Heart left ventricle (tissue), 16 donors: ENCODE measurements around the gene SPPL3. TPM values are rescaled to one million over a fixed set of nuclear protein-coding genes. Genes with fewer than 3 reads are reported as not detected.

Experiments
- ATAC-seq, 4 donors: fragments of 200-7000 bp; cut with Tn5 transposase; one replicate each; pipeline ENCODE4 v1.9.1; 2020 to 2022; ENCODE audit warnings: moderate library complexity in 4 of 4, mild to moderate bottlenecking in 3 of 4, moderate number of reproducible peaks in 1 of 4
- DNase-seq, 5 donors: peaks; one replicate each; pipeline ENCODE4 v3.0.0-alpha.2; 2020
- H3K27ac ChIP-seq, 12 donors: fragments of 200-600 bp; sonication (generic) in 4 of 12; one replicate each; pipeline versions ENCODE4 v1.5.0 to v1.8.0; 2016 to 2022; ENCODE audit warnings: mild to moderate bottlenecking in 2 of 12
- H3K27me3 ChIP-seq, 9 donors: fragments of 200-600 bp; sonication (generic) in 2 of 9; one replicate each; pipeline versions ENCODE4 v1.5.1 to v1.8.0; 2016 to 2022; ENCODE audit warnings: mild to moderate bottlenecking in 3 of 9
- H3K36me3 ChIP-seq, 9 donors: fragments of 200-600 bp; sonication (generic) in 2 of 9; one replicate each; pipeline versions ENCODE4 v1.5.0 to v1.8.0; 2018 to 2022; ENCODE audit warnings: mild to moderate bottlenecking in 2 of 9
- H3K4me1 ChIP-seq, 12 donors: fragments of 200-600 bp; sonication (generic) in 4 of 12; one replicate each; pipeline versions ENCODE4 v1.5.0 to v1.8.0; 2016 to 2022; ENCODE audit warnings: mild to moderate bottlenecking in 3 of 12
- H3K4me3 ChIP-seq, 12 donors: fragments of 200-600 bp; sonication (generic) in 4 of 12; one replicate each; pipeline versions ENCODE4 v1.5.0 to v1.8.0; 2017 to 2022; ENCODE audit warnings: mild to moderate bottlenecking in 9 of 12, moderate library complexity in 4 of 12
- H3K9me3 ChIP-seq, 12 donors: fragments of 200-600 bp; sonication (generic) in 4 of 12; one replicate each; pipeline versions ENCODE4 v1.5.0 to v1.8.0; 2016 to 2022; ENCODE audit warnings: mild to moderate bottlenecking in 1 of 12
- POLR2A ChIP-seq, 2 donors: fragments of 450-650 bp; IDR thresholded peaks; one replicate each; pipeline ENCODE4 v1.6.1; 2017; ENCODE audit warnings: antibody characterized with exemption in 2 of 2, mild to moderate bottlenecking in 2 of 2, moderate library complexity in 2 of 2
- WGBS, 4 donors: extraction: QIAGEN DNeasy Blood & Tissue Kit in 2 of 4; methylation state at CpG; one replicate each; pipeline versions ENCODE4 v1.1.5 to v1.1.7; 2013 to 2018; 5-methylcytosine and 5-hydroxymethylcytosine counted together
- intact Hi-C, 10 donors: fragments of 100-400 bp; cut with DNase I; formaldehyde crosslinking; loops; one replicate each; pipeline versions ENCODE4 v1.11.1 to v1.14.2; 2022
- polyA plus RNA-seq, 2 donors: library from polyadenylated mRNA; stranded (reverse); fragments of 200-250 nt; gene quantifications; one replicate each; pipeline ENCODE4 v1.2.3, GENCODE V29; 2013
- total RNA-seq, 9 donors: library from RNA; depleted of rRNA in 2 of 9; stranded (reverse); fragments of >200 nt in 2 of 9; fragmentation: NEBNext Ultra II Directional in 3 of 9; extraction: Animal tissue kit (Norgen Biotek cat#: 25700) in 3 of 9; gene quantifications; one replicate each; pipeline versions ENCODE4 v1.1.0 to v1.2.4, GENCODE V29; 2016 to 2023
- TF ChIP-seq, protein P1 (sequence below), 12 donors: fragments of 200-600 bp; sonication (generic) in 4 of 12; IDR thresholded peaks; one replicate each; pipeline versions ENCODE4 v1.5.0 to v1.8.0; 2018 to 2022; ENCODE audit warnings: antibody characterized with exemption in 12 of 12, mild to moderate bottlenecking in 5 of 12
- donor health status: ischemic (EF 13 %, LVEDD 7.1; RV severe dilation, severe dysfunction).
- donor health status: healthy with polysubstance abuse.
- donor health status: DM: no; HTN: yes; CAD: no.
- donor health status: DM: no; HTN: no; CAD: no.
- donor health status: ischemic (EF 25% LVEDD 6.9; RV normal size, moderate dysfunction).
- donor health status: ischemic (EF 25% LVEDD 5.7; RV mildly dilated, moderate dysfunction).
- donor health status: healthy.
- donor health status: DM: yes; HTN: yes; CAD: no.
- donor health status: ischemic (EF 35%, LVEDD 5.7; RV mildly dilated, moderate dysfunction).
- donor health status: nonischemic (EF 11% LVEDD 7.7; RV severe dilation, severe dysfunction).
- donor health status: DM: yes; HTN: yes; CAD: no.
- donor health status: PGD.
- donor health status: ischemic (EF 29% LVEDD 5.4; RV normal size, mild dysfunction).
- donor health status: nonischemic (EF 23%, LVEDD 6.1; RV moderate dilation, normal function).

SPPL3 gene
- total and polyA plus RNA-seq, 11 donors, result 8.2 to 48.2 (median 26.5) TPM

DNA sequence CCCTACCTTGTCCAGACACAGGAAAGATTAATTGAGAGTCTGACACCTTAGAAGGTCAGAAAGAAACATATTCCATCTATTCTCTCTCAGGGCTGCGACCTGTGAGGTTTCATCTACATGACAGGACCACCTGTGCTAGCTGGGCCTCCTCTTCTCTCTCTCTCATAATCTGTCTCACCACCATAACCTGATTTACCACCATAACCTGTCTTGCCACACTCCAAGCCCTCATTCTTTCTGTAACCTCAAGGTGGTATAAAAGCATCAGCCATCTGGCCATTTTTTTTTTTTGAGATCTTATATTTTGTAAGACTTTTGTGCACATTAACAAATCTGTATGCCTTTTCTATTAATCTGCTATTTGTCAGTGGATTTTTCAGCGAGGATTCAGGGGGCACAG is 103.0 kb downstream of the SPPL3 start:
- no peak overlapping the region for H3K4me3 ChIP-seq
- no peak overlapping the region for H3K27ac ChIP-seq
- H3K27me3 ChIP-seq, result no peaks in the 10 kb centered on the region
- peaks cover 0 to 18% (median 1%) of the 10 kb centered on the region in 12 donors for H3K4me1 ChIP-seq
- H3K36me3 ChIP-seq, result no peaks in the 10 kb centered on the region
- ATAC-seq, result no peak
- no peak for TF ChIP-seq POLR2A (IDR thresholded peaks at IDR 0.05)
- TF ChIP-seq, protein P1, sequence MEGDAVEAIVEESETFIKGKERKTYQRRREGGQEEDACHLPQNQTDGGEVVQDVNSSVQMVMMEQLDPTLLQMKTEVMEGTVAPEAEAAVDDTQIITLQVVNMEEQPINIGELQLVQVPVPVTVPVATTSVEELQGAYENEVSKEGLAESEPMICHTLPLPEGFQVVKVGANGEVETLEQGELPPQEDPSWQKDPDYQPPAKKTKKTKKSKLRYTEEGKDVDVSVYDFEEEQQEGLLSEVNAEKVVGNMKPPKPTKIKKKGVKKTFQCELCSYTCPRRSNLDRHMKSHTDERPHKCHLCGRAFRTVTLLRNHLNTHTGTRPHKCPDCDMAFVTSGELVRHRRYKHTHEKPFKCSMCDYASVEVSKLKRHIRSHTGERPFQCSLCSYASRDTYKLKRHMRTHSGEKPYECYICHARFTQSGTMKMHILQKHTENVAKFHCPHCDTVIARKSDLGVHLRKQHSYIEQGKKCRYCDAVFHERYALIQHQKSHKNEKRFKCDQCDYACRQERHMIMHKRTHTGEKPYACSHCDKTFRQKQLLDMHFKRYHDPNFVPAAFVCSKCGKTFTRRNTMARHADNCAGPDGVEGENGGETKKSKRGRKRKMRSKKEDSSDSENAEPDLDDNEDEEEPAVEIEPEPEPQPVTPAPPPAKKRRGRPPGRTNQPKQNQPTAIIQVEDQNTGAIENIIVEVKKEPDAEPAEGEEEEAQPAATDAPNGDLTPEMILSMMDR (IDR thresholded peaks at IDR 0.05), result no peak
- intact Hi-C loops, result no loop called here
- peaks cover 0 to 7% (median 4%) of the 10 kb centered on the region in 12 donors for H3K9me3 ChIP-seq
- 93 to 96% (median 95%) methylated on average over 2 of the region's 2 CpGs for WGBS, 4 donors
- DNase-seq, result no peak

DNA sequence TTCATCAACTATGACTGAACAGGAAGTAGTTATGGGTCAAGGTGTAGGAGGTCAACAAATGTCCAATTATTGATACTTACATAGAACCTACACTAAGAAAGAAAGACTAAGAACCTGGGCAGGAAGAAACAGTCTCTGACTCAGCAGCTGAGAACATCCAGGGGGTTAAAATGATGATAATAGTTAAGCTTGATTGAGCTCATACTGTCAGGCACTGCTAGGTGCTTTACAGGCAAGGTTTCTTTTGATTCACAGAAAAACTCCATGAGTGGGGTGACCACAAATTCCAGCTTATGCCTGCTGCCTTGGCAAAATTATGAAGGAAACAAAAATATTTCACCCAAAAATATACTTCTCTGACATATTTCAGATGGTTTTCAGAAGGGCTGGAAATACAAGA is 103.5 kb downstream of the SPPL3 start:
- H3K27me3 ChIP-seq, result no peaks in the 10 kb centered on the region

DNA sequence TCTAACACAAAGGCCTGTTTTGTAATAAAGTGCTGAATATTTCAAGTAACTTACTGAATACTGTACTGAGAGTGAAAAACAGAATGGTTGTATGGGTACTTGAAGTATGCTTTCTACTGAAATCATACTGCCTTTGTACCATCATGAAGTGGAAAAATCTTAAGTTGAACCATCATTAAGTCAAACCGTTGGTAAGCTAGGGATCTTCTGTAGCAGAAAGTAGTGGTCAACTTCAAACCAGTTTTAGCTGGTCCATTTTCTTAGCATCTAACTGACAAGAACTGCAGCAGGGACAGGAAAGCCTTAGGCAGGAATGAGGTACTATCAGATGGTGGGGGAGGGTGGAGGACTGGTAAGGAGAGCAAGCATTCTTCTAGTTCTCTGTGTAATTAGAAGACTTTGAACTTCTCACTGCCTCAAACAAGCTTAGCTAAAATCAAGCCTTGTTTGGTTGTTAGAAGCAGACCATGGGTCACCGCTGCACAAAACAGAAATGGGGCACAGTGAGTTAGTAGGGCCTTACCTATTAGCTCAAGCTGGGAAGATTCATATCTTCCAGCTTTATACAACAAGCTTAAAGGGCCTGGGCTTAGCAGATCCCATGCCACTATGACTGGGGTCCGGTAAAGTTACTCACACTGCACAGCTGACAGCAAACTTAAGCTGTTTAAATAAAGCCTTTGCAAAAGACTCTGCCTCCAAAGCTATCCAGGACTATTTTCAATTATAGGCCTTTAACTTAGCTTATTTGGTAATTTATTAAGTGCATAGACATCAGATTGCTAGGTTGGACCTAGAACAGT is 104.7 kb downstream of the SPPL3 start:
- intact Hi-C loops, result no loop called here
- TF ChIP-seq POLR2A (IDR thresholded peaks at IDR 0.05), result no peak
- TF ChIP-seq, protein P1 (IDR thresholded peaks at IDR 0.05), result no peak
- WGBS, 4 donors, result 72 to 84% (median 72%) methylated on average over 3 of the region's 3 CpGs

More for the DNA sequence above, 103.5 kb downstream of the SPPL3 start:
- ATAC-seq (no peak), DNase-seq (no peak)
- Histone ChIP-seq H3K4me1 (peaks cover 0 to 18% (median 1%) of the 10 kb centered on the region in 12 donors), H3K36me3 (no peaks in the 10 kb centered on the region), H3K4me3 (no peak overlapping the region), H3K9me3 (peaks cover 0 to 12% (median 8%) of the 10 kb centered on the region in 12 donors), H3K27ac (no peak overlapping the region)
- no peak for TF ChIP-seq POLR2A (IDR thresholded peaks at IDR 0.05)
- intact Hi-C loops, result no loop called here

DNA sequence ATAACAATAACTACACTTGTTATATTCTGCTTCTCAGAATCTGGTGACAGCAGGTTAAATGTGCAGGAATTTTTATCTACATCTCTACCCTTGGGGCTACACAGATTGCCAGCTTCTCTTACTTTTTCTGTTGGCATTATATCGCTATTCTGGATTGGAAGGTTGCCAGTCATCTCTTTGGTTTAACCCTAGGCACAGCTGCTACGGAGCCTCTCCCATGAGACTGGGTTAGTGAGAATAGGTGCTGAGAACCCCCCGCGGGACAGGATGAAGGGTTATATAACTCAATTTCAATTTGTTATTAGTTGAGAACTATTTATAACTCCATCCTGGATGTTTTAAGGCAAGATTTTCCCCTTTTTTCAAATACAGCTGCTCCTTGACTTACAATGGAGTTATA is 105.5 kb downstream of the SPPL3 start:
- ATAC-seq (no peak), DNase-seq (no peak)
- Histone ChIP-seq H3K27ac (no peak overlapping the region), H3K36me3 (no peaks in the 10 kb centered on the region), H3K9me3 (peaks cover 0 to 28% (median 11%) of the 10 kb centered on the region in 12 donors), H3K4me3 (no peak overlapping the region), H3K4me1 (peaks cover 0 to 18% (median 1%) of the 10 kb centered on the region in 12 donors), H3K27me3 (no peaks in the 10 kb centered on the region)
- 66 to 70% (median 66%) methylated on average over 4 of the region's 4 CpGs for WGBS, 4 donors
- intact Hi-C loops, result no loop called here
- TF ChIP-seq POLR2A (IDR thresholded peaks at IDR 0.05), result no peak
- TF ChIP-seq, protein P1 (IDR thresholded peaks at IDR 0.05), result no peak

More for the DNA sequence above, 104.7 kb downstream of the SPPL3 start:
- Histone ChIP-seq H3K27me3 (no peaks in the 10 kb centered on the region), H3K27ac (no peak overlapping the region), H3K4me1 (peaks cover 0 to 18% (median 1%) of the 10 kb centered on the region in 12 donors), H3K9me3 (peaks cover 0 to 23% (median 11%) of the 10 kb centered on the region in 12 donors), H3K36me3 (no peaks in the 10 kb centered on the region), H3K4me3 (no peak overlapping the region)
- no peak for ATAC-seq
- DNase-seq, result no peak
